ENCODE data around the gene CAMK2B.

Gene CAMK2B

DNA sequence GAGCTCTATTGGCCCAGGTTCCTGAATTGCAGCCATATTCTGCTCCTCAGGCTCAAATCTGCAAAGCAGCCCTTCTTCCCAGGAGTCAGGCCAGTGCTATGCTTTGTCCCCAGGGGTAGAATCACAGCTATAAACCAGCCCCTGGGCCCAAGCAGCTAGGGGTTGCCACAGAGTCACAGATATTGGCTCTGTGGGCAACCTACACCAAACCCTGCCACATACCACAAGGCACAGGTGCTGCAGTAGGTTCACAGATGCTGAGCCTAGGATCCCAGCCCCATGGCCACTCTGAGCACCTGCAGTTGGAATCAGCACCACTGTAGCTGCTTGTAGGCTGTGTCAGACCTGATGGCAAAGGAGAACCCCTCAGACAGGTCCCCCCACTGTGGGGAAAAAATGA lies 43.1 kb upstream of the CAMK2B start:
- TF ChIP-seq, protein P1, sequence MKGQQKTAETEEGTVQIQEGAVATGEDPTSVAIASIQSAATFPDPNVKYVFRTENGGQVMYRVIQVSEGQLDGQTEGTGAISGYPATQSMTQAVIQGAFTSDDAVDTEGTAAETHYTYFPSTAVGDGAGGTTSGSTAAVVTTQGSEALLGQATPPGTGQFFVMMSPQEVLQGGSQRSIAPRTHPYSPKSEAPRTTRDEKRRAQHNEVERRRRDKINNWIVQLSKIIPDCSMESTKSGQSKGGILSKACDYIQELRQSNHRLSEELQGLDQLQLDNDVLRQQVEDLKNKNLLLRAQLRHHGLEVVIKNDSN (IDR thresholded peaks at IDR 0.05): no peak
- TF ChIP-seq TAF1 (IDR thresholded peaks at IDR 0.05; ENCODE audit: low read depth) (no peak), FOXM1 (IDR thresholded peaks at IDR 0.05; ENCODE audit: borderline replicate concordance, low read depth) (no peak)
- TF ChIP-seq, protein P2, sequence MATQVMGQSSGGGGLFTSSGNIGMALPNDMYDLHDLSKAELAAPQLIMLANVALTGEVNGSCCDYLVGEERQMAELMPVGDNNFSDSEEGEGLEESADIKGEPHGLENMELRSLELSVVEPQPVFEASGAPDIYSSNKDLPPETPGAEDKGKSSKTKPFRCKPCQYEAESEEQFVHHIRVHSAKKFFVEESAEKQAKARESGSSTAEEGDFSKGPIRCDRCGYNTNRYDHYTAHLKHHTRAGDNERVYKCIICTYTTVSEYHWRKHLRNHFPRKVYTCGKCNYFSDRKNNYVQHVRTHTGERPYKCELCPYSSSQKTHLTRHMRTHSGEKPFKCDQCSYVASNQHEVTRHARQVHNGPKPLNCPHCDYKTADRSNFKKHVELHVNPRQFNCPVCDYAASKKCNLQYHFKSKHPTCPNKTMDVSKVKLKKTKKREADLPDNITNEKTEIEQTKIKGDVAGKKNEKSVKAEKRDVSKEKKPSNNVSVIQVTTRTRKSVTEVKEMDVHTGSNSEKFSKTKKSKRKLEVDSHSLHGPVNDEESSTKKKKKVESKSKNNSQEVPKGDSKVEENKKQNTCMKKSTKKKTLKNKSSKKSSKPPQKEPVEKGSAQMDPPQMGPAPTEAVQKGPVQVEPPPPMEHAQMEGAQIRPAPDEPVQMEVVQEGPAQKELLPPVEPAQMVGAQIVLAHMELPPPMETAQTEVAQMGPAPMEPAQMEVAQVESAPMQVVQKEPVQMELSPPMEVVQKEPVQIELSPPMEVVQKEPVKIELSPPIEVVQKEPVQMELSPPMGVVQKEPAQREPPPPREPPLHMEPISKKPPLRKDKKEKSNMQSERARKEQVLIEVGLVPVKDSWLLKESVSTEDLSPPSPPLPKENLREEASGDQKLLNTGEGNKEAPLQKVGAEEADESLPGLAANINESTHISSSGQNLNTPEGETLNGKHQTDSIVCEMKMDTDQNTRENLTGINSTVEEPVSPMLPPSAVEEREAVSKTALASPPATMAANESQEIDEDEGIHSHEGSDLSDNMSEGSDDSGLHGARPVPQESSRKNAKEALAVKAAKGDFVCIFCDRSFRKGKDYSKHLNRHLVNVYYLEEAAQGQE (IDR thresholded peaks at IDR 0.05; ENCODE audit: low read depth): no peak
- TF ChIP-seq, protein P3, sequence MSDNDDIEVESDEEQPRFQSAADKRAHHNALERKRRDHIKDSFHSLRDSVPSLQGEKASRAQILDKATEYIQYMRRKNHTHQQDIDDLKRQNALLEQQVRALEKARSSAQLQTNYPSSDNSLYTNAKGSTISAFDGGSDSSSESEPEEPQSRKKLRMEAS (IDR thresholded peaks at IDR 0.05): no peak

- no peak for TF ChIP-seq CEBPB (IDR thresholded peaks at IDR 0.05)
- TF ChIP-seq CREB1 (IDR thresholded peaks at IDR 0.05; ENCODE audit: low read depth): no peak
- TF ChIP-seq YY1 (IDR thresholded peaks at IDR 0.05; ENCODE audit: low read depth): no peak
- no peak for TF ChIP-seq TCF12 (IDR thresholded peaks at IDR 0.05; ENCODE audit: low read depth)
- TF ChIP-seq, protein P3 (IDR thresholded peaks at IDR 0.05): no peak
- TF ChIP-seq, protein P1 (IDR thresholded peaks at IDR 0.05): no peak
- no peak for TF ChIP-seq ZBTB7A (IDR thresholded peaks at IDR 0.05; ENCODE audit: low read depth)
- TF ChIP-seq EGR1 (IDR thresholded peaks at IDR 0.05): no peak
- TF ChIP-seq TAF1 (IDR thresholded peaks at IDR 0.05; ENCODE audit: low read depth): no peak
- TF ChIP-seq NFIC (IDR thresholded peaks at IDR 0.05): no peak
- TF ChIP-seq RAD21 (IDR thresholded peaks at IDR 0.05; ENCODE audit: low read depth): no peak
- no peak for TF ChIP-seq EP300 (IDR thresholded peaks at IDR 0.05; ENCODE audit: borderline replicate concordance)
- TF ChIP-seq, protein P2 (IDR thresholded peaks at IDR 0.05; ENCODE audit: low read depth): no peak
- no peak for TF ChIP-seq TEAD4 (IDR thresholded peaks at IDR 0.05)
- no peak for TF ChIP-seq FOXM1 (IDR thresholded peaks at IDR 0.05; ENCODE audit: borderline replicate concordance, low read depth)
Observed at GRCh38 chr7:44367475-44368043, 42.2 kb upstream of the CAMK2B start.

GRCh38 chr7:44366986-44367385 lies 41.6 kb upstream of the CAMK2B start:
- TF ChIP-seq NFIC (IDR thresholded peaks at IDR 0.05) (no peak), EGR1 (IDR thresholded peaks at IDR 0.05) (no peak), TCF12 (IDR thresholded peaks at IDR 0.05; ENCODE audit: low read depth) (no peak), RAD21 (IDR thresholded peaks at IDR 0.05; ENCODE audit: low read depth) (no peak), CEBPB (IDR thresholded peaks at IDR 0.05) (no peak), TEAD4 (IDR thresholded peaks at IDR 0.05) (no peak), EP300 (IDR thresholded peaks at IDR 0.05; ENCODE audit: borderline replicate concordance) (no peak), TAF1 (IDR thresholded peaks at IDR 0.05; ENCODE audit: low read depth) (no peak), CREB1 (IDR thresholded peaks at IDR 0.05; ENCODE audit: low read depth) (no peak), FOXM1 (IDR thresholded peaks at IDR 0.05; ENCODE audit: borderline replicate concordance, low read depth) (no peak), YY1 (IDR thresholded peaks at IDR 0.05; ENCODE audit: low read depth) (no peak)
- TF ChIP-seq, protein P1 (IDR thresholded peaks at IDR 0.05): no peak
- TF ChIP-seq, protein P3 (IDR thresholded peaks at IDR 0.05): no peak

GRCh38 chr7:44353668-44354067 lies 28.3 kb upstream of the CAMK2B start:
- TF ChIP-seq EGR1 (IDR thresholded peaks at IDR 0.05) (no peak), EP300 (IDR thresholded peaks at IDR 0.05; ENCODE audit: borderline replicate concordance) (no peak), CEBPB (IDR thresholded peaks at IDR 0.05) (no peak), CREB1 (IDR thresholded peaks at IDR 0.05; ENCODE audit: low read depth) (no peak), YY1 (IDR thresholded peaks at IDR 0.05; ENCODE audit: low read depth) (no peak), TCF12 (IDR thresholded peaks at IDR 0.05; ENCODE audit: low read depth) (no peak), NFIC (IDR thresholded peaks at IDR 0.05) (no peak), TAF1 (IDR thresholded peaks at IDR 0.05; ENCODE audit: low read depth) (no peak), ZBTB7A (IDR thresholded peaks at IDR 0.05; ENCODE audit: low read depth) (no peak), TEAD4 (IDR thresholded peaks at IDR 0.05) (no peak), RAD21 (IDR thresholded peaks at IDR 0.05; ENCODE audit: low read depth) (no peak), FOXM1 (IDR thresholded peaks at IDR 0.05; ENCODE audit: borderline replicate concordance, low read depth) (no peak)
- TF ChIP-seq, protein P1 (IDR thresholded peaks at IDR 0.05): no peak
- TF ChIP-seq, protein P2 (IDR thresholded peaks at IDR 0.05; ENCODE audit: low read depth): no peak
- TF ChIP-seq, protein P3 (IDR thresholded peaks at IDR 0.05): no peak
